Measurements from ENCODE around the gene SLC49A4.

Gene SLC49A4

GRCh38 chr3:122930063-122930997, 135.5 kb downstream of the SLC49A4 start:
- no peak for DNase-seq
